GM19324 (cell line): ENCODE measurements around the gene TMEM100.

Experiments used
- ATAC-seq: cut with Tn5 transposase; IDR thresholded peaks from one replicate; pipeline ENCODE4 v1.9.1; 2021; ENCODE audit warnings: mild to moderate bottlenecking, moderate library complexity; ENCODE audit not compliant: unreplicated experiment, low FRiP score

TMEM100 gene

DNA sequence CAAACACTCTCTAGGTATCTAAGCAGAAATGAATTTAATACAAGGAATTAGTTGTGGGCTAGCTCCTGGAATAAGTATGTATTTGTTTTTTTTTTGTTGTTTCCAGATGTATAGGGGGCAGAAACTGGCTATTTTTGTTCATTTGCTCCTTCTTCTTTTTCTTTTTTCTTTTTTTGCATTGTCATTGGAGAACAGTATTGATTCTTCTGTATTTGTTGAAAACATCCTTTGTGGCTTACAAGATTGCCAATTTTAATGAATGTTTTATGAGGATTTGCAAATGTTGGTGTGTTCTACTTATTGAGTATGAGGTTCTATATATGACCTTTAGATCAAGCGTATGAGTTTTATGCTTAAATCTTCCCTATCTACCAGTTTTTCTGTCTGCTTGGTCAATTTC is 22.6 kb upstream of the TMEM100 start:
- ATAC-seq = no peak

DNA sequence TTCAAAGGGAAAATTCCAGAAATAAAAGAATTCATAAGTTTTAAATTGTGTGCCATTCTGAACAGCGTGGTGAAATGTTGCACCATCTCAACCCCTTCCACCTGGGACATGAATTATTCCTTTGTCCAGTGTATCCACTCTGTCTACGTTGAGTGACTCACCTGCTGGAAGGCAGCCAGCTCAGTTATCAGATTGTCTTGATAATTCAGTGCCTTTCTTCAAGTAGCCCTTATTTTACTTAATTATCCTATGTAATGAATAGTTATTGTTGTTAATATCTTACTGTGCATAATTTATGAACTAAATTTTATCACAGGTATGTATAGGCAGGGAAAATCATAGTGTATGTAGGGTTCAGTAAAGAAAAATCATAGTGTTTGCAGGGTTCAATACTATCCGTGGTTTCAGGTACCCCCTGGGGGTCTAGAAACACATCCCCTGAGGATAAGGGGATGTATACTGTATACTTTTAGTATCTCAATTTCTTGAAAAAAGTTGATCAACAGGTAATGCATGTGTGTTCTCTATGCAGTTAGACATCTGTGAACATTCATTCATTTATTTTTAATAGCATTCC is 20.5 kb upstream of the TMEM100 start:
- peak; percentile 32 for ATAC-seq

- peak; percentile 75 for ATAC-seq
These were observed 19.8 kb upstream of the TMEM100 start for GRCh38 chr17:55742272-55743102.

GRCh38 chr17:55741356-55741700 is 18.7 kb upstream of the TMEM100 start:
- no peak for ATAC-seq

DNA sequence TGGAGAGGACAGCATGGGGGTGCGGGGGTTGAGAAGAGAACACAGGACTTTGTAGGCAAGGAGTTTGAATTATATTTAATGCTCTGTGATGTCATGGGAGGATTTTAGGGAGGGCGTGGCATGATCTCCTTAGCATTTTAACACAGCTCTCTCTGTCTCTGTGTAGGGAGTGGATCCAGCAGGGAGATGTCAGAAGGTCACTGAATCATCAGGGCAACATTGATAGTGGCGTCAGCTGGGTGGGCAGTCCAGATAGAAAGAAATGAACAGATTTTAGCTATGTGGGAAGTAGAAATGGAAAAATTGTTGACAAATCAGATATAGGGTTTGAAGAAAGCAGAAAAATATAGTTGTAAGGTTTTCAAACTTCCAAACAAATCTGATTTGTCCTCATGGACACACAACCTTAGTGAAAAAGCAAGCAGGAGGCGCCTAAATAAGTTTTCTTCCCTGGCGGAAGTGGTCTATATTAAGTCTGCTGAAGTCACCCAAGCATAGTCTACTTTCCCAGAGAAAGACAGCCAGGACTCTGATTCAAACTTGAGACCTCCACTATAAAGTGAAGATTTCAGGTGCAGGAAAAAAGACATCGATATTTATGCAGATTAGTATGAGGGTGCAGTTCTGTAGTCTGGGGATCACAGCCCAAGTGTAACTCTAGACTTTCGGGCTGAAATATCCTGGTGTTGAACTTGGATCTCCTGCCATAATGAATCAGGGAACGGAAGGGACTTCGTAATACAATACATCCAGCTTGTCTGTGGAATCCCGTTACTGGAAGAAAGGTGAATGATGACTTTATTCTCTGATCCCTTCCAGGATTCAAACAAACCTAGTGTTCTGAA is 18.1 kb upstream of the TMEM100 start:
- ATAC-seq = no peak

DNA sequence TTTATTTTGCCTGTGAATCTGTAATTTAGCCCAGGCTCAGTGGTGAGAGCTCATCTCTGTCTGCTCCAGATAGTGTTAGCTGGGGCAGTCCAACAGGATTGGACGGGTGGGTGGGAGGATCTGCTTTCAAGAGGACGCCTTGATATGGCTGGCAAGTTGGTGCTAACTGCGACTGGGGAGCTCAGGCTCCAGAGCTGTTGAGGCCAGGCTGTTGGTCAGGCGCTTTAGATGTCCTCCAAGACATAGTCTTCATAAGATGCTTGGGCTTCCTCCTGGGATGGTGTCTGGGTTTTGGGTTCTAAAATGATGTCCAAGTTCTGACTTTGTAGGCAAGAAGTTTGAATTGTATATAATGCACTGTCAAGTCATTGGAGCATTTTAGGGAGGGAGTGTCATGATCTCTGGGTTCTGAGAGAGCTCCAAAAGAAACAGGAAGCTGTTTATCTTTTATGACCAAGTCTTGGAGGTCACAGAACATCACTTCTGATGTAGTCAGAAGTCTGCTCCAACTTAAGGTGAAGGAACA is 15.4 kb upstream of the TMEM100 start:
- no peak for ATAC-seq

- no peak for ATAC-seq
These were observed 13.2 kb upstream of the TMEM100 start for GRCh38 chr17:55735731-55736405.

- ATAC-seq = no peak
These were observed 11.6 kb upstream of the TMEM100 start for GRCh38 chr17:55734128-55734781.

DNA sequence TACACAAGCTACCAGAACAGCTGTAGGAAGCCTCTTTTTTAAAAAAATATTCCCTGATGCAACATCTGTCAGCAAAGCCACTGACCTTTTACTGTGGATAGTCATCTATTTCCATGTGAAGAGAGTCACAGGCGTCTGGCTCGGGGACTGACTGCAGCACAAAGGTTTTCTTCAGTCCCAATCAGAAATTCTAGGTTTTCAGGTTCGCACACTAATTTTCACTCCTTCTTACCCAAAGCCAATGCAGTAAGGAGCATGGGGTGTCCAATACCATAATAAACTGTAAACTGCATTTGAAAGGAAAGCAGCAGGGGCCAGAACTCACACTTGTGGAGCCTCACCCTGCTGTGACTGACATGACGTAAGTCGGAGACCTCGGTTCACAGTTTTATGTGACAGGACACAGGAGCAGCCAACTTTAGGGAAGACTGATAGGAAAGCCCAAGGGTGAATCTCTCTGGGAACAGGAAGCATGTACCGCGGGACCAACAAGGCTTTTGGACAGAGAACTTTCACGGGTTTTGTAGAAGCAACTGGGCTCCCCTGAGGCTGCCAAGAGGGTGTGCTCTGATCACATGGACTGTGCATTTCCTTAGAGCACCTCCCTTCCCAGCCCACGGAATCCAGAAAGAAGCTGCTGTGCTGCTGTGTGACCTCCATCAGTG is 9.1 kb upstream of the TMEM100 start:
- no peak for ATAC-seq

DNA sequence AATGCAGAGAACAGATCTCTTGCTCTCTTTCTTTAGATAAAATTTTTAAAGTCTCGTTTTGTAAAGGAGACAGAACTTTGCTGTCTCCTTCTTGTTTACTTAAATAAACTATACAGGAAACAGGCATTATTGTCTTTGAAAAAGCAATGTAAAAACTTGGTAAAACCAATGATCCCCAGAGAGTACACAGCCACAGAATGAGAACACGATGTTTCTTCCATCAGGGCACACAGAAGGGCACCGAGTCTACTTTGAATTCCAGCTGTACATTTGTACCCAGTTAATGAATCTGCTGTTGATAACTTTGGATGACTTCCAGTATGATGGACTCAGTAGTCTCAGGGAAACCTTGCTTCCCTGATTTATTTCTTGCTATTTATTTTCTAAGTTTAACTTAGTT is 8.1 kb upstream of the TMEM100 start:
- no peak for ATAC-seq

- no peak for ATAC-seq
These were observed 7.7 kb upstream of the TMEM100 start for GRCh38 chr17:55730380-55730779.

DNA sequence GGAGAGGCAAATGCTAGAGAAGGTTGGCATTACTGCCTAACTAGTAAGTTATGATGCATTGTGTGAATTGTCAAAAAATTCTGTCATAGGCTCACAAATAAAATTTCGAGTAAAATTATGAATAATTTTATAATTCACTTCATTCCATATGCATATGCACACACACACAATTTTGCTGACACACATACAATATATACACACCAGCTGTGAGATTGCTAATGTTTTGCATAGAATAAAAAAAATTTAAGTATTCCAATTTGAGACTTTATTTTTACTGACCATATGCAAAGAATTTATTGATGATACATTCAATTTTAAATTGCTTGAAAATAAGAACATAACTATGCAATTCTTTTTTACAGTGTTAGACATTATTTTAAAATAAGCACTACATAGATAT is 6.8 kb upstream of the TMEM100 start:
- ATAC-seq = no peak

DNA sequence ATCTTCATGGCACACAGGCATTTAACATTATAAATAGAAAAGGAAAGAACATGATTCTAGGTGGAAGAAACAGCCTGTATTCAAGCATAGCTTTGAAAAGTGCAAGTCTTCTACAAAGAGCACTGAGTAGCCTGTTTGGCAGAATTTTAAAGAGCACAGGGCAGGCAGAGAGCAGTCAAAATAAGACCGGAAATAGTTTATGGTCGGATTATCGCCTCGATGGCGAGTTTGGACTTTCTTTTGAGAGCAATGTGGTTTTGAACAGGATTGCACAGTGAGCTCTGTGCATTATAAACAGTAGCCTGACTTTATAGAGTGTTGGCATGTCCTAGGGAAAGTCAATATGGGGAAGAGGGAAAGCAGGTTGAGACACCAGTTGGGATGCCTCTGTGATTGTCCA is 6.2 kb upstream of the TMEM100 start:
- ATAC-seq = no peak

DNA sequence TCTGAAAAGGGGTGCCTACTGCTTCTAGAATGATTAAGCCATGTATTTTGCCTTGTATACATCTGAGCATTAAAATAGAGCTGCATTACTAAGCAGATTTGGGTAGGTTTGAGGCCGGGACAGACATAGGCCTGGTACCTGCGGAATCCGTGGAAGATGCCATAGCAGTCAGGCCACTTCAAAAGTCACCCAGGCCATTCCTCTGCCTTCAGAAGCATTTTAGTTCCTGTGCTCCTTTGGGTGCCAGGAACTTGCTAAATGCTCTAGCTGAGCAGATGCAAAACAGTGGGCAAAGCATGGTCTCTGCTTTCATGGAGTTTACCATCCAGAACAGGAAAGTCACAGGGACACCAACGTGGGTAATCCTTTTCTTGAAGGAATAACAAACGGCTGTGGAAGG is 5.7 kb upstream of the TMEM100 start:
- no peak for ATAC-seq

DNA sequence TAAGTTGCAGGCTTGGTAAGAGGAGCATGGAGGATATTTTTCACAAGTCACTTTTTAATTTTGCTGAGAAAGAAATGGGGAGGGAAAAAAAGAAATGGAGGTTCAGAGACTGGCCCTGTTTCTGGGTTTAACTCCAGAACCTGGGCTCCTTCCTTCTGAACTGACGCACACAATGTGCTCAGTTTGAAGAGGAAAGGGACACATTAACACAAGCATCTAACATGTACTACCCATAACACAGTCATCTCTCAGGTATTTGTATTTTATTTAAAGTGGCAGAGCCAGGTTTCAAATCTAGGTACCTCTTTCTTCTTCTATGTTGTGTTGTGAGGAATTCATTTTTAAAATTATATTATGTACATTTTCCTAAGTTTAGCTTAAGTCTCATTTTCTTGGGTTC is 5.3 kb upstream of the TMEM100 start:
- no peak for ATAC-seq

DNA sequence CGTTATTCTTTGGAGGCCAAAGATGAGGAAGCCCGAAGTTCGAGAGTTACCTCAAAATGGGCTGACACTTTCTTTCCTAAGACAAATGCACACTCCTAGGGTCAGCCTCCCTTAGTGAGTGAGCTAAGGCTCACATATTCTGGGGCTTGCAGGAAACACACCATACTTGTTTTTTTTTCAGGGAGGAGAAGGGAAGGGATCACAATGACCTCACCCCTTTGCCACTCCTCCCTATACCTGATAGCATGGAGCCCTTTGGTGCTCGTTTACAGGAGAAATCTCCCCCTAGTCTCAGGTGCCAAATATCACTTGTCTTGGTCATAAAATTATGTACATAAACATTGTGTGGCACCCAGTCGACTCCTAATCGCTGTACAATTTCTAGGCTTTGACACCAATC is 4.6 kb upstream of the TMEM100 start:
- no peak for ATAC-seq

DNA sequence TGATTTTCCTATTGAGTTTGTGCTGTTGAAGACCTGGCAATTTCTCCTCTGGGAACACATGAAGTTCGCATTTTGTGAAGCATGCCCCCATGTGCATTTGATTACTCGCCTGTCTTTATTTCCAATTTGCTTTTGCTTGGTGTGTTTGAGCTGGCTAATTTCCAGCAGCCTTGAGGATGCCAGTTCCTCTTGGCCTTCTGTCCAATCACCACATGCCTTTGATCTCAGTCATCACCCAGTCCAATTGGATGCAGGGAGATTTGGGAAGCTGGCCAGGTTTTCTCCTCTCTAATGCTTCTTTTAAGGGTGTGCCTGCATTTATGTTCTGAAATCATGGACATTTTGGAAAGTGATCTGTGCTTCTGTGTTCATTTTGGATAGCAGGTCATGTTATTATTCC is 3.8 kb upstream of the TMEM100 start:
- ATAC-seq = no peak

DNA sequence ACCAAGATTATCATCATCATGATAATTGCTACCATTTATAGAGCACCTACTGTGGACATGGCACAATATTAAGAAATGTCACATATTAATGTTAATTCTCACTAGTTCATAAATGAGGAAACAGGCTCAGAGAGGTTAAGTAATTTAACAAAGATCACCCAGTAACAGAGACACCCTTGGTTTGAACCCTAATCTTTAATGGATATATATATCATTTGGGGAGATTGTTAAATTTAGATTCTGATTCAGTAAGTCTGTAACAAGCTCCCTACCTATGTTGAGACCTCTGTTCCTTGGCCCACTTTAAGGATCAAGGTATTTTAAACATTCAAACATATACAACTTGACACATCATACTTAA is 804 bp upstream of the TMEM100 start:
- no peak for ATAC-seq

DNA sequence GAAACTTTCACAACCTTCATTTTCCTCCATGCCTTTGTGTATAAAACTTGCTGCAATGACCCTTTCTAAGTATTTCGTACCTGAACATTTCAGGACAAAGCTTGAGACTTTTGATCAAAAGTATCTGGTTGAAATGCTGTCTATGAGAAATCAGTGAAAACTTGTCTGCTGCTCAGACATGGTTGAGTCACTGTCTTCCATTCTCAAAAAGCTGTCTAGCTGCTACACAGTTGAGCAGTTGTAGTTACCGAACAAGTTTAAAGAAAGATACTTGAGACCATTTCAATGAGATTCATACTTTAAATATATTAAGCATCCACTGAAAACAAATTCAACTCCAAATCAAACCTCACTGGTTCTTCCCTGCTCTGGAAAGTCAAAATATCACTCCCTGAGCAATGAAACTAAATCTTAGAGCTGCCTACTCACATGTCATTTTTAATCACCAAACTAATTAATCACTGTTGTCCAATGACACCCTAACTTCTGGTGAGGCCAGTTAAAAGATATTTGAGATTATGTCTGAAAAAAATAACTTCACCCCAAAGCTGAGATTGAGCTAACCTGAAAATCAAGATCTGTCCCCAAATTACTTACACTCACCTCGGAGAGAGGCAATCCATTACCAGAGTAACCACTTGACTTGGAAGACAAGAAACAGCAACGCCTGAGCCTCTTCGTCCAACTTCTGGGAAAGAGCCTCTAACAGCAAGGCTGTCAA is 488 bp downstream of the TMEM100 start:
- ATAC-seq = no peak
